GM18502 (cell line): ENCODE results near the gene CTSZ.
"Not testable (repeated sequence)": the region's sequence is repeated elsewhere in the genome, so short reads cannot be mapped to it uniquely, and the experiment has no call there.

ENCODE experiments used
- ATAC-seq: cut with Tn5 transposase; IDR thresholded peaks from one replicate; pipeline ENCODE4 v1.9.1; 2021; ENCODE audit warnings: mild to moderate bottlenecking; ENCODE audit not compliant: unreplicated experiment, poor library complexity

The CTSZ gene

DNA sequence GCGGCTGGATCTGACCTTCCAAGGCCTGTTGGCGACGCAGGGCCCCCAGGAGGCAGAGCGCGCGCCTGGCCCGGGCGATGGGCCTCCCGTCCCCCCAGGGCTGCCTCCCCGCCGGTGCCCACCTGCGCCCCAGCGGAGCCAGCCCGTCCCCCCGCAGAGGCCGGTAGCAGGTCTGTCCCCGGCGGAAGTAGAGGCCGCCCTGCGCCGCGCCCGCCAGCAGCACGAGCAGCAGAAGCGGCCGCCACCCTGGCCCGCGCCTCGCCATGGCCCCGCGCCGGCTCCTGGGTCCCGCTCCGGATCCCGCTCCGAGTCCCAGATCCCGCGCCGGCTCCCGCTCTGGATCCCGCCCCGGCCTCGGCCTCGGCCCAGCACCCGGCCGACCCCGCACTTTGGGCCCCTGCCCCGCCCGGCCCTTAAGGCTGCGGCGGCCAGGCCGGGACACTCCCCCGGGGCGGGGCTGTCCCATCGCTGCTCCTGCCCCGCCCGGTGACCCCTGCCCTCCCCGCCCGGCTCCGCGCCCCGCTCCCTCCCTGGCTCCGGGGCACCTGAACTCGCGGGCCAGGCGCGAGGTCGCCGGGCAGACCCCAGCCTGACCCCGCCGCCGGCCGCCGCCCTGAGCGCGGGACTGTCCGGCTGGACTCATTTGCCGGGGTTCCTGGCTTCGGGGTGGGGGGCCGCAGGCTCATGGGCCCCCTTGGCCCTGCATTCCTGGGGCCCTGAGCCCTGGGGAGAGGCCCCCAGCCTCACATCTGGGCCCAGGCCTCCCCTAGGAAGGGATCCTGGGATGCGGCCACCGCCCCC lies at the start of gene CTSZ:
TSS of gene CTSZ (minus strand) at position 391 of the 801 bp plus-strand sequence. CDS start at position 265, 126 bp downstream.
- peak; percentile 24 for ATAC-seq

DNA sequence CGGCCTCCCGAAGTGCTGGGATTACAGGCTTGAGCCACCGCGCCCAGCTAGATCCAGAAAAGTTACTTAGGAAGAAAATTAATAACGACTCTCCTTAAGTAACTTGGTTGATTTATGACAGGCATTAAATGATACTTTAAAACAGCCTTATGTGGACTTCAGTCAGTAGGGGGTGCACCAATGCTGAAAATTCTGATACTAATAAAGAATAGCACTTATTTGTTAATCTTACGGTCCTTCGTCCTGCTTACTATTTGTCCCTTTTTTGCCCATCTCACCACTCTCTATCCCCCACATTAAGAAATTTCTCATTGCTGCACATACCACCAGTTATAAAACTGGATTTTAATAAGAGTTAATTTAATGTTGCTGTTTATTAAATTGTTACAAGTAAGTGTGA lies 48.2 kb upstream of the CTSZ start:
- ATAC-seq: no peak

DNA sequence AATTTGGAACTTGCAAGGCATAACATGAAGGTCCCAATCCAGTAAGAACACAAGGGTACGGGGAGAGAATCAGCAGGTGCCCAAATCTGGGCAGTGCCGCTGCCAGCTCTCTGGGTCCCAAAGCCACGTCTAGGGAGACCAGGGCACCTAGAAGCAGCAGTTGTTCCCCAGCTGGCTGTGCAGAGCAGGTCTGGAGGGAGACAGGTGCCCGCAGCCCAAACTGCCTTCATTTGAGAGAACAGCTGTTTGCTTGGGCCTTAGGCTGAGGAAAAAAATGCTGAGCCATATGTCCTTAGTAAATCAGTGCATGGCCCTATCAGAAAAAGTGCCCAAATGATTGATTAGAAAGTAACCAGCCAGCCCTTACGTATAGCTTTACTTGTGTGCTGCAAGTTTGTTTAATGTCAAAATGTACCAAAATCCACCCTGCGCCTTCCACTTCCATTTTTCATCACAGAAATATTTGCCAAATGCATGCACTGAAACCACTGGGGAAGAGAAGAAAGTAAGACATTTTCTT lies 44.7 kb upstream of the CTSZ start:
- no peak for ATAC-seq

DNA sequence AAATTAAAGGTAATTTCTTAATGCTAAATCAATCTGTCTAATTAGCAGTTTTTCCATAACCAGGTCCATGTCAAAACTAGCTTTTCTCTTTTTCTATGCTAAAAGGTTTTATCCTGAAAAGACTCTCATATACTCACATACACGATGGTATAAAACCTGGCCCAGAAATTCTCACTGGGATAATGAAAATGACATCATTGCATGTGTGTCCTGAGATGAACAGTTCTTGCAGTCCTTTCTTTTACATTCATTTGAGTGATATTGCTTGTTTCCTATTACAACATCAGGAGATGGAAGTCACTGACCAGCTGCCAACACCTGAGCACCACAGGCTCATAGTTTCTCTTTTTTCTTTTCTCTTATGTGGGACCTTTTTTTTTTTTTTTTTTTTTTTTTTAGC lies 43.4 kb upstream of the CTSZ start:
- ATAC-seq: no peak

DNA sequence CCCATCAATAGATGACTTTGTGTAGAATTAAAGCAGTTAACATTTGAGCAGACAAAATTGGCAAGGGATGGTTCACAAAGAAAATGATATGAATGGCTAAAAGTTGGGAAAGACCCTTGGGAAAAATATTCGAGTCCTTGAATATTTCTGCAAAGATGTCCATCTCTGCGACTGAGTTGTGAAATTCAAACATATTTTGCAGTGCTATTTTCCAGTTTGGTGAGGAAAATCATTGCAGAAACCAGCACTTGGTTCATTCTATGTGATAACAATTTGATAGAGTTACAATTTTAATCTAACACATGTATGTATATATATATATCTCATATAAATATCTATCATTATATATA lies 41.6 kb upstream of the CTSZ start:
- no peak for ATAC-seq

DNA sequence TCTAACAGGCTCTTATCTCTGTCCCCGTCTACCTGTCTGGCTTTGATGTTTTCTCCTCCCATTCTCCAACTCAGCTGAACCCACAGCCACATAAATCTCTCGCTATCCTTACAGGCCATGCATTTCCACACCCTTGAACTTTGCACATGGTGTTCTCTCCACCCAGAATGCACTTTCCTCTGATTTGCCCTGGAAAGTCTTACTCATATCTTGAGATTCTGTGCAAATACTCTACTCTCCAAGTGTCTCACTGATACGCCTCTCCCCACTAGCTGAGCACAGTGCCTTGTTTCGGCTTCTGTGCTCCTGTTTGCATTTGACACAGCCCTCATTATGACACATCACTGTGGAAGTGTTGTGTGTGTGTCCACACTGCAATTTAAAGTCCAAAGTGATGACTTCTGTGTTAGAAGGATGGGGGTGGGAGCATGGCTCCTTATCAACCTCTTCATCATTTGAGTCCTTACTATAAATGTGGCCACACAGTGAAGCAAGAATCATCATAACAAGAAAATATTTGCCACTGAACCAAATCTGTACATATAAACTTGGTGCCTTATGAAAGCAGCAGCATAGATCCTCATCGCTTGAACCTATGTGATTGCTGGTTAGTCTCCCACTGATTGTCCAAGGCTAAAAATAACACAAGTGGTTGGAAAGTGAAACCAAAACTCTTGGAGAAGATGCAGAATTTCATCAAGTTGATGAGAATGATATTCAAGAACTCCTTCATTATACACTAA lies 41.1 kb upstream of the CTSZ start:
- no peak for ATAC-seq

DNA sequence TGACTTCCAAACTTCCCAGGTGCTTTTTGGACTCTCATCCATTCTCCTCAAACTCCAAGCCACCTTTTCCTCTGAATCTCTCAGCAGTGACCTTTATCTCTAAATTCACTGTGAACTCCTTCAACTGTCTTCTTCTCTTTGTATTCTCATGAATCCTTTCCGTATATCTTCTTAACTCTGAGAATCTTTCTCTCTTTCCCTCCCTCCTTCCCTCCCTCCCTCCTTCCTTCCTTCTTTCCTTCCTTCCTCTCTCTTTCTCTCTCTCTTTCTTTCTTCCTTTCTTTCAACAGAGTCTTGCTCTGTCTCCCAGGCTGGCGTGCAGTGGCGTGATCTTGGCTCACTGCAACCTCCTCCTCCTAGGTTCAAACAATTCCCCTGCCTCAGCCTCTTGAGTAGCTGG lies 39.8 kb upstream of the CTSZ start:
- ATAC-seq: no peak

DNA sequence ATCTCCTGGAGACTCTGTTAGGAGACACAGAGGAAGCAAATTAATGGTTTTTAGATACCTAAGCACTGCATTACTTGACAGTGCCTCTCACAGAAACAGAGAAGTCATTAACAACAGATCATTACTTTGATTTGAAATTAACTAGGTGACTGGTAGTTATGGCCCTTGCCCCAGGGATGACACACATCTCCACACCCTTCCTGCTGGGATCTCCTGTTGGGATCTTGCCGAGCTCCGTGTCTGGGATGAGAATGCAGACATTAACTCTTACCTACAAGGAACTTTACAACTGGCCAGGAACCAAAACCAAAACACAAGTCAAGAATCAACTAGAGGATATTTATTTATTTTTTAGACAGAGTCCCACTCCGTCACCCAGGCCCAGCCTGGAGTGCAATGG lies 37.7 kb upstream of the CTSZ start:
- no peak for ATAC-seq

DNA sequence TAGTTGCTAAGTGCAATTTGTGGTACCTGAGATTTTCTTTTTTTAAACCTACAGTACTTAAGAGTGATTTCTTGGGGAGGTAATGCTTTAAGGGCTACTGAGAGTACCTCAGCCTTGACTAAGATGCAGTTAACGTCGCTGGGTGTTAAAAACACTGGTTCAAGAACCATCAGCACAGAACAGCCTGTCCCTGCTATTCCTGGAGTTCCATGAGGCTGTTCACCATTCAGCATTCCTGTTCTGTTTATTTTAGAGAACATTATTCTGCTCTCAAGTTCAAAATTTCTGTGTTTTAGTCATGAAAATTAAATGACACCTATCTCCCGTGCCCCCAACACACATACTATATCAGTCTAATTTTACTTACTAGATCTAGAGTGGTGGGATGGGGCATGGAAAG lies 37.2 kb upstream of the CTSZ start:
- no peak for ATAC-seq

DNA sequence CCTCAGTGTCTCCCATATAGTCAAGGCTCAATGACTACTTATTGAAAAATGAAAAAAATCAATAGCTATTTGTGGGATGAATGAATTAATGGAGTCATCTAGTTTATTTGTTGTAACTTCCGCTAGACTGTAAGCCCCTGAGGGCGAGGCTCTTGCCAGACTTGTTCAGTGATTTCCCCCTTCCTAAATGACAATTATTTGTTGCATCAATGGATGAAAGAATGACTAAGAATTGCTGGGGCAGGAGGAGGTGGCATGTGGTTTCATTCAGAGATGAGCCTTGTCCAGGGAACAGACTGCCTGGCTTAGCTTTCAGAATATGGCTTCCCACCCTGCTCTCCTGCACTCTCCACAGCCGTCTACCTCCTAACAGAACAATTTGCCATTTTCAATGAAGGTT lies 36.6 kb upstream of the CTSZ start:
- no peak for ATAC-seq

DNA sequence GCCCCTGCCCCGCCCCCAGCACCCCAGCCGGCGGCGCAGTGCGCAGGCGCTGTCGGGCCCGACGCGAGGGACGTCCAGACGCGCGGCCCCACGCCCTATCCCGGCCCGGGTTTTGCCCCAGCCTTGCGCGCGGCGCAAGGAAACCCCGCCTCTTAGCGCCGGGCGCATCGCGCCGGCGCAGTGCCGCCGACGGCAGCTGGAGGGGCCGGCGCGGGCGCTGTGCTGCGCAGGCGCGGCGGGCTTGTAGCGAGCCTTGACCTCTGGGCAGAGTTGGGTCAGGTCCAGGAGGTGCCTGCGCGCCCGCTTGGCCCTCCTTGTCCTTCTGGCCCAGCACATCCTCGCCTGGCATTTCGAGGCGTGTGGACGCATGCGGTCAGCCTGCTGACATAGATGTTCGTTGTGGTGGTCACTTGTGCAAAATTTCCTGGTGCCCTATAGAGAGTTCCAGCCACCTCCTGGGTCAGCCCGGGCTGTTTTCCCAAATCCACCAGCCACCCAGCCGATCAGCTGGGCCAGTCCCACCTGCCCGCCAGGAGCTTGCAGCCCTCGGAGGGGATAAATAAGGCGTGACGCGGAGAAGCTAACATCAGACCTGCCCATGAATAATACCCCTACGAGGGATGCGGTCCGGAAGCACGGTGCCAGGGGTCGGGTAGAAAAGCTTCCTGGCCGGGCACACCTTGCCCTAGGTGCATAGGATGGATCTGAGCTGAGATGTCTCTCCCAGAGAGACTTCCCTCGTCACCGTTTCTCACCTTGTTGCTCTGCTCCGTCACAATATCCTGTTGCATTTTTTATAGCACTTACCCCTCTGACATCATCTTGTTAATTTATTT lies 36.0 kb upstream of the CTSZ start:
- peak; percentile 91 for ATAC-seq

DNA sequence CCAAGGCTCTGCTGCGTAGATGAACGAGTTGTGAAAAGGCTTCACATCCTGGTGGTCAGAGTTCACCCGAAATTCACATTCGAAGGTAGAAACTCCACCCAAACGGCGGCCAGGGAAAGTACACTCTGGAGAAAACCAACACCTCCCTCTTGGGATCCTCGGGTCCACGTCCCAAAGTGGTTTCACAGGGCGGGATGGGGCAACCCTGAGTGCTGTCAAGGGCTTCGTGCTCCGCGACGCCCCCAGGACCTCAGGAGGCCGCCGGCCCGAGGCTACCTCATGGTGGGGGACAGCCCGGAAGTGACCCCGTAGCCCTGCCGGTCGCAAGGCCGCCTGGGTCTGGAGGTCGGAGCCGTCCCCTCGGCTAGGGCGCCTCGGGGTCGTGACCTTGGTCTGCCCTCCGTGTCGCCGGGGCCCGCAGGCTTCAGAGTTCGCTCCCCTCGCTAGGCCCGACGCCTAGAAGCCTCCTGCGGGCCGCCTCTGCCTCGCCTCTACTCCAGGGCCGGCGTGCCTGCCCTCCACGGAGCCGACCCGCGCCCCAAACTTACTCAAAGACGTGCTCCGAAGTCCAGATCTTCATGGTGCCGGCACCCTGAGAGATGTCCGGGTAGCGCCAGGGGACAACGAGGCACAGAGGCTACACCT lies 35.2 kb upstream of the CTSZ start, which contains the start of gene PRELID3B:
TSS of gene PRELID3B (minus strand) at position 636 of the 645 bp plus-strand sequence. CDS start at position 580, 56 bp downstream.
- ATAC-seq: peak; percentile 32

DNA sequence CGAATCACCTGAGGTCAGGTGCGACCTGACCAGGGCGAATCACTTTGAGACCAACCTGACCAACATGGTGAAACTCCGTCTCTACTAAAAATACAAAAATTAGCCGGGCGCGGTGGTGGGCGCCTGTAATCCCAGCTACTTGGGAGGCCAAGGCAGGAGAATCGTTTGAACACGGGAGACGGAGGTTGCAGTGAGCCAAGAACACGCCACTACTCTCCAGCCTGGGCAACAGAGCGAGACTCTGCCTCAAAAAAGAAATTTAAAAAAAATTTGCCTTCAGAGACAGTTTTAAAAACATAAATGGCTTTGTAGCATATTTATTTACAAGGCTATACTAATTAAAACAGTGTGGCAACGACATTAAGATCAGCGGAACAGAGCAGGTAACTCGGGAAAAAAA lies 34.4 kb upstream of the CTSZ start:
- ATAC-seq: not testable (repeated sequence)

DNA sequence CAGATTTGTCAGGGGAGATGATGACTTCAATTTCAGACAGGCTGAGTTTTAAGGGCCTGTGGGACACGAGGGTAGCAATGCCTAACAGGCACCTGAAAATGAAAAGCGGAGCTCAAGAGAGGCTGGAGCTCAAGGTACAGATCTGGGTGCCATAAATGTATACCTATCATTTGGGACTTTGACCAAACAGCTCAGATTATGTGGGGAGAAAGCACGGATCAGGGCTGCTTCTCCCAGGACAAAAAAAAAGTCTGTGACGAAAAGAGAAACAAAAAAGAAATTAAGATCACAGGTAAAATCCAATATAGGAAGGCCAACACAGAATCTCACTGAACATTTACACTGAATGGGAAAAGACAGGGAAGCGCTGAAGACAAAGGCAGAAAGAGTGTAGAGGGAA lies 33.6 kb upstream of the CTSZ start:
- ATAC-seq: no peak

DNA sequence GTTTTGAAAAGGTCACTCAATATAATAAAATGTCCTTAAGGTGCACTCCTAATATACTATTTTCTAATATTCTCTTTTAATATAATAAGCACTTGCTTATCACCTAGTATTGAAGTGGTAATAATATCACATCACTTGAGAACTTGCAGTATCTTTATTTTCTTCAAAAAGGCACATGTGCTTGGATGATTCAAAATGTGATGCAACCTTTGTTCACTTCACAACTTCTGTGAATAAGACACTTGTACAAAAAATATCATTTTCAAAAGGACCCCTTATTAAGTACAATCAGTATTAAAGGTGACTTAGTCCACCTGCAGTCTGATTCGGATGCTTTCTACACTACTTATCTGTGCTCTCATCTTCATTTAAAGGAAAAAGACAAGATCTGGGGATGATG lies 32.2 kb upstream of the CTSZ start:
- no peak for ATAC-seq

DNA sequence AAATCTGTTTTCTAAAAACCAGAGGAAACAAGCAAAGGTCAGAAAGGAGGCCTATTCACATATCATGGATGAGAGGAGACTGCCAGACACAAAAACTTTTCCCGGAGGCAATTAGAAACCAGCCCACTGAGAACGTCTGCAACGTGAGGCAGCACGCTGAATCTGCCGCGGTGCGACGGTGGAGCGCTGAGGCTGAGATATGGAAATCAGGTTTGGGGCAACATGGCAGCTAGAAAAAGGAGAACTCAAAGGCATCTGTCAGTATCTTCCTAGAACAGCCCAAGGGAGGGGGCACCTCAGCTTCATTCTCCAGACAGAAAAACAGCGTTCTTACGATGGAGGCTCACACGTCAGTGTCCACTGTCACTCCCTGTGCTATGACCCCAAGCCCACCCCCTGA lies 30.3 kb upstream of the CTSZ start:
- ATAC-seq: no peak

DNA sequence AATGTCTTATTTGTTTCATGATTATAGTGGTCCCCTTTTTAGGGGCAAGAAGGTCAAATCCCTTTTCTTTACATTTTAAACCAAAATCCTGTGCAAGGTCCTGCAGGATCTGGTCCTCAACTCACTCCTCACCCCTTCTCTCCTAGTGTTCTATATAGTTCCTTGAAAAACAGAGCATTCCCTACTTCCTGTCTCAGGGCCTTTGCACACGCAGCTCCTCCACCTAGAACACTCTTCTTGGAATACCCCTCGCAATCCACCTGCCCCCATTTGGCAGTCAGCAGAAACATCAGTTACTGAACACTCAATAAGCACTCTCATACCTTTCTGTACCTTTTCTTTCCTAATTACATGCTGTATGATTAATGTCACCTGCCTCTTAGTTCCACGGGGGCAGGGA lies 28.3 kb upstream of the CTSZ start:
- no peak for ATAC-seq

DNA sequence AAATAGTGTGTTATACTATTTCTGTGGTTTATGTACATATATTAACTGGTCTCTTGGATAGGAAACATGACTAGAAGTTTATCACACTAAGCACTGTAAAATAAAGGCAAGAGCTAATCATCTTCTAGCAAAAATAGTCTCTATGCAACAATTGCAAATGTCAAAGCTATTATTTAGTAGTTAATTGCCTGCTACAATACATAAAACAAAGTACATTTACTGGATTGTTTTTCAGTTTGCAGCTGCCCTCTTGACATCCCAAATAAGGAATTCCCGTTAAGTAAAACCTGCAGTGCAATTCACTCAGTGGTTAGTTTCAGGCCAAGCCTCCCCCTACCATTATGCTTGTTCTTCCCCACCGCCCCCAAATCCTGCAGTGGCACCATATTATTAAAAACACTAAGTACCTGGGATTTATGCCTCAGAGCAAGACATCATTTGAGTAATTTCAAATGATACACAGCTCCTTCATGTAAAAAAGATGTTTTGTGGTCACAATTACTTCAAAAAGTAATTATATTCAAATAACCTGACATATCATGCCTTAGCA lies 26.6 kb upstream of the CTSZ start:
- no peak for ATAC-seq

DNA sequence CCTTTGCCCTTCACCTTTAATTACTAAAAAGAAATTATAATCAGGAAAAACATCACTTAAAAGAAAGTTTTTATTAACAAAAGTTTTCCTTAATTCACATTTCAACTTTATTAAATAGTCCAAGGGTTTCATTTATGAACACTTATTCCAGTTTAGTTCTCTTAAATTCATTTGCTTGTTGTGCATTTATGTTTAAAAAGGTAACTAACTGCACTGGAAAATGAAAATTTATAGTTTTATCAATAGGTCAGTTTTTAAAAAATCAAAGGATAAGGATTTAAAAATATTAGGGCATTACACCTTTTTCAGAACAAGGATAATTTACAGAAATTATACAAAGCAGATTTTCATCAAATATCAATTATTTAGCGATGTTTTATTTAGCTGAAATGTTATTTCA lies 26.0 kb upstream of the CTSZ start:
- ATAC-seq: no peak

DNA sequence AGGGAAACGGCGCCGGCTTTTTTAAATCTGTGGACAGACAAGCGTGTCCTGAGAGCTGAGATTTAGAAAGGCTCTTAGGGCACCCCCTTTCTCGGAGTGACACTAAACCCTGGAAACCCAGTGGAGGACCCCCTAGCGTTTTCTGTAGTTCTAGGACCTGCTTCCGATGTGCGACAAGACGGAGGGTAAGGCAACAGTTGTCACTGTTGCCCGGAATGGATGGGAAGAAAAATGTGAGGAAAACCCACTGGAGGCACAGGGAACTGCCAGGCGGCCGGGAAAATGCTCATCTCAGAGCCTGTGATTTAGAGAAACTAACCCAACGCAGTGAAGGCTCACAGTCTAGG lies 25.6 kb upstream of the CTSZ start:
- ATAC-seq: no peak
